Activated gamma-delta T cell (primary cell): ENCODE results near the gene RGS2.

ENCODE experiments used
- DNase-seq: peaks from one replicate; lab custom pipeline; 2025; lab: John Stamatoyannopoulos, UW

RGS2 gene

GRCh38 chr1:192830595-192831246 lies 21.9 kb downstream of the RGS2 start:
- DNase-seq = no peak

DNA sequence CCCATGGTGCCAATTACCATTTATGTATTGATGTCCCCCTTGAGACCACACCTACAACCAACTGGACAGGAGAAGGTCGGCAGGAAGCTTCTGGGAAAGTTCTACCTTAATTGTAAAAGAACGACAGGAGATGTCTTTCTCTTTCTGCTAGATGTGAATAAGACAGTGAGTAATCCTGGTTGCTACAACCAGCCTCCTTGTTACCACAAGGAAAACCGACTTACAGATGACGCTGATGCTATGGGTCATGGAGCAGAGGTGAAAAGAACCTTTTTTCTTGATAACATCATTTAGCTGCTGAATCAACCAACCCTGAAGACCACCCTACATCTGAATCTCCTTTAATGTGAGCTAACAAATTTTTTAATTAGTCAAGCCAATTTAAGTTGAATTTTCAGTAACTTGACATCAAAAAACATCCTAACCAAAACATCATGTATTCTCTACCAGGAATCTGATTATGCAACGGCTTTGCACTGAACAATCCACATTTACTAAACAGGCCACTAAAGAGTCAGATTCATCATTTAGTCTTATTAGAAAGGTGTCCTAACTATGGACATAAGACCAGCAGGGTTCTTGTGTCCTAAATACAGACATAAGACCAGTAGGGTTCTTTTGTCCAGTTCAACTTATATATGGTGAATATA lies 23.0 kb downstream of the RGS2 start:
- DNase-seq = no peak

GRCh38 chr1:192832492-192832891 lies 23.7 kb downstream of the RGS2 start:
- DNase-seq = no peak

- DNase-seq = no peak
These were observed 26.3 kb downstream of the RGS2 start for GRCh38 chr1:192835116-192835515.

DNA sequence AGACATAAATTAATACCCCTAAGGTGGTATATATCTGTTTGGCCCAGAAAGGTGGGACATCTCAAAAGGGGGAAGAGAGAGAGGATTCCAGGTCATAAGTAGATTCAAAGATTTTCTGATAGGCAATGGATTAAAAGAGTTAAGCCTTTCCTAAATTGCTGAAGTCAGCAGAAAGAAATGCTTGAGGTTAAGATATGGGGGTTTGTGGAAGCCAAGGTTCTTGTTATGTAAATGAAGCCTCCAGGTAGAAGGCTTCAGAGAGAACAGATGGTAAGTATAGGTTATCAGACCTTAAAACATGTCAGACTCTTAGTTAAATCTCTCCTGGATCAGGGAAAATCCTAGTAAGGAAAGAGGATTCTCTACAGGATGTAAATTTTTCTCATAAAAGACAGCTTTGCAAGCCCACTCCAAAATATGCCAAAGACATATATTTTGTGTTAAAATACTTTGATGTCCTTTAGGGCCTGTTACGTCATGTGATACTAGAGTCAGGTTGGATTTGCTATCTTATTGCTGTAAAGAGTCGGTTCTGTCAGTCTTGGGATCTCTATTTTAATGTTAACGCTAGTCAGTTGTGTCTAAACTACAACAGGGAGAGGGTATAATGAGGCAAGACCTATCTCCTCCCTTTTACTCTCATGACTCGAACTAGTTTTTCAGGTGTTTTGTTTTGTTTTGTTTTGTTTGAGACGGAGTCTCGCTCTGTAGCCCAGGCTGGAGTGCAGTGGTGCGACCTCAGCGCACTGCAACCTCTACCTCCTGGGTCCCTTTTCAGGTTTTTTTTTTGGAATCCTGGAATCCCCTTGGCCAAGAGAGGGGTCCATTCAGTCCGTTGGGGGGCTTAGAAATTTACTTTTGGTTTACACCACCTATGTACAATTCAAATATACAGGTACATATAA lies 30.6 kb downstream of the RGS2 start:
- DNase-seq = no peak

DNA sequence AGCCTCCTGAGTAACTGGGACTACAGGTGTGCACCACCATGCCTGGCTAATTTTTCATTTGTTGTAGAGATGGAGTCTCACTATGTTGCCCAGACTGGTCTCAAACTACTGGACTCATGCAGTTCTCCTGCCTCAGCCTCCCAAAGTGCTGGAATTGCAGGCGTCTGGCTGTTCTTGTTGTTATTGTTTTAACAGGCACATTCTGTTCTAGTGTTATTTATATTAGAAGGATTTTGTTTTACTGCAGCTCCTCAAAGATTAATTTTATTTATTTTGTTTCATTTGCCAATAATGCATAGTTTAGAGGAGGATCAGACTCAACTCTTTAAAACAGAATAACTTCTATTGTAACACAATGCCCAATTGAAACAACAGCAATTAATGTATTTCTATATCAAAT lies 35.5 kb downstream of the RGS2 start:
- no peak for DNase-seq

DNA sequence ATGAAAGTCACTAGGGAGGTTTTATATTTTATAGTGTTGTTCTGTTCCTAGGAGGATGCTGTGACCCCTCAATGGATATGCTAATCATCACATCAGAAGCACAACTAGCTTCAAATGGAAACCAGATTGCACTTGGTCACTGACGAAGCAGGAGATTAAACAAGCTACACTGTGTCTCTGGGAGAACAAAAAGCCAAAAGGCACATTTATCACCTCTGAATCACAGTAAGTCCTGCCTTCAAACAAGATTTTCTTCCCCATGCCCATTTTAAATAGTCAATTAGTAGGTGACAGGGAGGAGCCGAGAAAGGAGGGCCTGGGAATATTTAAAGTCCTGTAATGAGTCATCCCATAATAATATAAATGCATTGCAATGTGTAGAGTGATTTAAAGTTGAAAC lies 38.1 kb downstream of the RGS2 start:
- DNase-seq = no peak

GRCh38 chr1:192849011-192849410 lies 40.2 kb downstream of the RGS2 start:
- no peak for DNase-seq

- DNase-seq = no peak
These were observed 40.6 kb downstream of the RGS2 start for GRCh38 chr1:192849442-192849841.

GRCh38 chr1:192852001-192852947 lies 43.4 kb downstream of the RGS2 start:
- no peak for DNase-seq

GRCh38 chr1:192858456-192858855 lies 49.6 kb downstream of the RGS2 start:
- no peak for DNase-seq

- no peak for DNase-seq
These were observed 51.0 kb downstream of the RGS2 start for GRCh38 chr1:192859808-192860207.

GRCh38 chr1:192860478-192861185 lies 51.8 kb downstream of the RGS2 start:
- DNase-seq = no peak

- DNase-seq = no peak
These were observed 53.0 kb downstream of the RGS2 start for GRCh38 chr1:192861860-192862259.
